Neural progenitor cell (in vitro differentiated cells): ENCODE results near the gene TWNK. TPM values are rescaled to one million over a fixed set of nuclear protein-coding genes. Genes with fewer than 3 reads are reported as not detected.

Experiments used
- DNase-seq: peaks from one replicate; pipeline ENCODE4 v3.0.0-alpha.2; 2016; ENCODE audit warnings: low spot score
- H2AFZ ChIP-seq: fragments of 200-600 bp; sonication (generic); replicated peaks from 2 replicates; pipeline ENCODE4 v1.6.1; 2016; ENCODE audit warnings: antibody characterized with exemption
- H3F3A ChIP-seq: fragments of 200-600 bp; sonication (generic); 2 replicates; pipeline ENCODE4 v1.6.1; 2016; ENCODE audit warnings: antibody characterized with exemption, low read depth
- H3K27ac ChIP-seq: fragments of 200-600 bp; sonication (generic); 2 replicates; pipeline ENCODE4 v1.5.1; 2016; ENCODE audit warnings: mild to moderate bottlenecking
- H3K27me3 ChIP-seq: fragments of 200-600 bp; sonication (generic); 2 replicates; pipeline ENCODE4 v1.6.1; 2016; ENCODE audit warnings: mild to moderate bottlenecking, moderate library complexity
- H3K36me3 ChIP-seq: fragments of 200-600 bp; sonication (generic); 2 replicates; pipeline ENCODE4 v1.5.1; 2016
- H3K4me1 ChIP-seq: fragments of 200-600 bp; sonication (generic); 2 replicates; pipeline ENCODE4 v1.6.1; 2016; ENCODE audit warnings: mixed run types
- H3K4me2 ChIP-seq: fragments of 200-600 bp; sonication (generic); 2 replicates; pipeline ENCODE4 v1.6.1; 2016
- H3K4me3 ChIP-seq: fragments of 200-600 bp; sonication (generic); 2 replicates; pipeline ENCODE4 v1.5.1; 2016
- H3K79me2 ChIP-seq: fragments of 200-600 bp; sonication (generic); 2 replicates; pipeline ENCODE4 v1.6.1; 2016; ENCODE audit warnings: low read depth
- H3K9ac ChIP-seq: fragments of 200-600 bp; sonication (generic); 2 replicates; pipeline ENCODE4 v1.6.1; 2016
- H3K9me3 ChIP-seq: fragments of 200-600 bp; sonication (generic); 2 replicates; pipeline ENCODE4 v1.5.1; 2016; ENCODE audit warnings: low read depth
- H4K20me1 ChIP-seq: fragments of 200-600 bp; sonication (generic); 2 replicates; pipeline ENCODE4 v1.6.1; 2016; ENCODE audit warnings: low read depth
- H3K27ac Mint-ChIP-seq: 3 replicates; pipeline ENCODE4 v1.8.0; 2021; ENCODE audit warnings: mixed read lengths
- H3K27me3 Mint-ChIP-seq: 2 replicates; pipeline ENCODE4 v1.8.0; 2022; ENCODE audit warnings: low read depth, mild to moderate bottlenecking, inconsistent platforms, moderate library complexity, mixed read lengths; ENCODE audit not compliant: insufficient read depth
- H3K36me3 Mint-ChIP-seq: 3 replicates; pipeline ENCODE4 v1.8.0; 2021; ENCODE audit warnings: mixed read lengths
- H3K4me1 Mint-ChIP-seq: 3 replicates; pipeline ENCODE4 v1.8.0; 2021; ENCODE audit warnings: mixed read lengths
- H3K4me3 Mint-ChIP-seq: 3 replicates; pipeline ENCODE4 v1.8.0; 2021; ENCODE audit warnings: mild to moderate bottlenecking, moderate library complexity, mixed read lengths
- H3K9me3 Mint-ChIP-seq: 3 replicates; pipeline ENCODE4 v1.8.0; 2020; ENCODE audit warnings: mixed read lengths
- CTCF ChIP-seq: fragments of 200-600 bp; sonication (generic); IDR thresholded peaks from 2 replicates; pipeline ENCODE4 v1.5.1; 2017; ENCODE audit warnings: antibody characterized with exemption, mild to moderate bottlenecking
- EZH2 ChIP-seq: fragments of 200-600 bp; sonication (generic); IDR thresholded peaks from 2 replicates; pipeline ENCODE4 v1.6.1; 2017; ENCODE audit warnings: antibody characterized with exemption, mild to moderate bottlenecking, moderate library complexity
- EZH2phosphoT487 ChIP-seq: fragments of 200-600 bp; sonication (generic); IDR thresholded peaks from 2 replicates; pipeline ENCODE4 v1.6.1; 2017; ENCODE audit warnings: antibody characterized with exemption
- total RNA-seq: library from RNA; depleted of rRNA; stranded (reverse); fragments of >200 nt; gene quantifications from 2 replicates; pipeline ENCODE4 v1.2.3, GENCODE V29; 2015; ENCODE audit warnings: low replicate concordance

The TWNK gene
- total RNA-seq, 1 donor from 2014 or later, result 6.4 TPM

DNA sequence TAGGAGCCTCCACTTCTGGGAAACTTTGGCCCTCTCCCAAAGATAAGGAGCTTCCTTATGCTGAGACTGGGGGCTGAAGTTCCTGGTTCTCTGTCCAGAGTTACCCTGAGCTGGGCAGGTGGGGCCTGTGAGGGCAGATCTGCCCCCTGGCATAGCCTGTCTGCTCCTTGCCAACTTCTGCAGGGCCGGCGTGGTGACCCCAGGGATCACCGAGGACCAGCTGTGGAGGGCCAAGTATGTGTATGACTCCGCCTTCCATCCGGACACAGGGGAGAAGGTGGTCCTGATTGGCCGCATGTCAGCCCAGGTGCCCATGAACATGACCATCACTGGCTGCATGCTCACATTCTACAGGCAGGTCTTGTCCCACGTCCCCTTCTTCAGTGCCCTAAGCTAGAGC lies 48.0 kb downstream of the TWNK start:
- peaks cover 99% of the 10 kb centered on the region for H3K27me3 ChIP-seq

DNA sequence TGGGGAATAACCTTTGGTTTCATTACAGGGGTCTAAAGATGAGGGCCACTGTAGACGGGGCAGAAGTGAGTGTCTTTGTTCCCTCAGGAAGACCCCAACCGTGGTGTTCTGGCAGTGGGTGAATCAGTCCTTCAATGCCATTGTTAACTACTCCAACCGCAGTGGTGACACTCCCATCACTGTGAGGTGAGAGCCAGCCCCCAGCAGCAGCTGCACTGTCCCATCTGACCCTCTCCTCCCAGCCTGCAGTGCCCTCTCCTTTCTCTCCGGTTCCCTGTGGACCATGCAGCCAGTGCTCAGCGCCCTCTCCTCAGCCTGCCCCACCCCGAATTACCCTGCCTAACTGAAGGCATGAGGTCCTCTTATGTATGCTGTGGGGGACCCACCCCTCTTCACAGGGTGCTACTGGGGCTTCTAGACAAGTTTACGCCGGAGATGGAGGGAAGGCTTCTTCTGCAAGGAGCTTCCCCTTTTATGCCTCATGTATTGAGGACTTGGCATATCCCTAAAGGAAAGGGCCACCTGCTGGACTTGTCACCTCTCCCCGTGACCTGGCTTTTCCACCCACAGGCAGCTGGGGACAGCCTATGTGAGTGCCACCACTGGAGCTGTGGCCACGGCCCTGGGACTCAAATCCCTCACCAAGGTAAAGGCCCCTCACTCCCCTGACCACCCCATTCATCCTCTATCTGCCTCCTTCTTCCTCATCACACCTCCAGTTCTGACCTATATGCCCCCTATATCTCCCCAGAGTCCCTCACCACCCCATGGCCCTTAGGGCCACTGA lies 48.8 kb downstream of the TWNK start:
- Histone ChIP-seq H3K79me2 (no peaks in the 10 kb centered on the region), H3K36me3 (no peaks in the 10 kb centered on the region), H3K4me1 (peaks cover 18% of the 10 kb centered on the region), H3K27ac (no peak overlapping the region), H3F3A (peaks cover 6% of the 10 kb centered on the region), H3K4me3 (no peak overlapping the region), H3K4me2 (no peak overlapping the region), H3K9me3 (no peaks in the 10 kb centered on the region), H4K20me1 (peaks cover 27% of the 10 kb centered on the region), H3K27me3 (peaks cover 99% of the 10 kb centered on the region), H3K9ac (no peak overlapping the region), H2AFZ (no peak overlapping the region)
- Mint-ChIP-seq H3K36me3 (no peaks in the 10 kb centered on the region), H3K9me3 (no peaks in the 10 kb centered on the region), H3K4me1 (peaks cover 35% of the 10 kb centered on the region), H3K27me3 (peaks cover 22% of the 10 kb centered on the region), H3K4me3 (no peak overlapping the region), H3K27ac (no peak overlapping the region)
- no peak for DNase-seq
- TF ChIP-seq EZH2 (no peak), EZH2phosphoT487 (no peak), CTCF (no peak)

More for the DNA sequence above, 48.0 kb downstream of the TWNK start:
- no peaks in the 10 kb centered on the region for H3K79me2 ChIP-seq
- no peak overlapping the region for H2AFZ ChIP-seq
- Mint-ChIP-seq H3K27me3 (peaks cover 23% of the 10 kb centered on the region), H3K27ac (no peak overlapping the region), H3K4me3 (no peak overlapping the region), H3K36me3 (no peaks in the 10 kb centered on the region), H3K4me1 (peaks cover 34% of the 10 kb centered on the region), H3K9me3 (no peaks in the 10 kb centered on the region)
- H3K27ac ChIP-seq, result no peak overlapping the region
- no peak overlapping the region for H3K9ac ChIP-seq
- no peaks in the 10 kb centered on the region for H3K9me3 ChIP-seq
- peaks cover 22% of the 10 kb centered on the region for H4K20me1 ChIP-seq
- H3K36me3 ChIP-seq, result no peaks in the 10 kb centered on the region
- TF ChIP-seq EZH2phosphoT487 (no peak), CTCF (no peak)
- H3K4me2 ChIP-seq, result no peak overlapping the region
- peaks cover 23% of the 10 kb centered on the region for H3K4me1 ChIP-seq
- no peak overlapping the region for H3K4me3 ChIP-seq
- peaks cover 8% of the 10 kb centered on the region for H3F3A ChIP-seq
- no peak for DNase-seq

- TF ChIP-seq EZH2 (no peak), CTCF (no peak), EZH2phosphoT487 (no peak)
- Mint-ChIP-seq H3K4me3 (no peak overlapping the region), H3K4me1 (peaks cover 33% of the 10 kb centered on the region), H3K9me3 (no peaks in the 10 kb centered on the region), H3K27me3 (peaks cover 22% of the 10 kb centered on the region), H3K27ac (no peak overlapping the region), H3K36me3 (no peaks in the 10 kb centered on the region)
- Histone ChIP-seq H3K4me3 (no peak overlapping the region), H3K9ac (no peak overlapping the region), H3K9me3 (no peaks in the 10 kb centered on the region), H3K27ac (no peak overlapping the region), H3F3A (peaks cover 3% of the 10 kb centered on the region), H3K4me1 (peaks cover 12% of the 10 kb centered on the region), H3K27me3 (peaks cover 95% of the 10 kb centered on the region), H4K20me1 (peaks cover 21% of the 10 kb centered on the region), H2AFZ (no peak overlapping the region), H3K36me3 (no peaks in the 10 kb centered on the region), H3K4me2 (no peak overlapping the region), H3K79me2 (no peaks in the 10 kb centered on the region)
- DNase-seq, result no peak
Observed at GRCh38 chr10:101036726-101037125, 49.4 kb downstream of the TWNK start.
